ENCODE measurements around the gene ELL. TPM values are rescaled to one million over a fixed set of nuclear protein-coding genes. Genes with fewer than 3 reads are reported as not detected.
A peak's percentile ranks its signal among the peaks of the same experiment; 100 is the strongest.

ELL gene
- total RNA-seq, 1 donor = 18.5 TPM

DNA sequence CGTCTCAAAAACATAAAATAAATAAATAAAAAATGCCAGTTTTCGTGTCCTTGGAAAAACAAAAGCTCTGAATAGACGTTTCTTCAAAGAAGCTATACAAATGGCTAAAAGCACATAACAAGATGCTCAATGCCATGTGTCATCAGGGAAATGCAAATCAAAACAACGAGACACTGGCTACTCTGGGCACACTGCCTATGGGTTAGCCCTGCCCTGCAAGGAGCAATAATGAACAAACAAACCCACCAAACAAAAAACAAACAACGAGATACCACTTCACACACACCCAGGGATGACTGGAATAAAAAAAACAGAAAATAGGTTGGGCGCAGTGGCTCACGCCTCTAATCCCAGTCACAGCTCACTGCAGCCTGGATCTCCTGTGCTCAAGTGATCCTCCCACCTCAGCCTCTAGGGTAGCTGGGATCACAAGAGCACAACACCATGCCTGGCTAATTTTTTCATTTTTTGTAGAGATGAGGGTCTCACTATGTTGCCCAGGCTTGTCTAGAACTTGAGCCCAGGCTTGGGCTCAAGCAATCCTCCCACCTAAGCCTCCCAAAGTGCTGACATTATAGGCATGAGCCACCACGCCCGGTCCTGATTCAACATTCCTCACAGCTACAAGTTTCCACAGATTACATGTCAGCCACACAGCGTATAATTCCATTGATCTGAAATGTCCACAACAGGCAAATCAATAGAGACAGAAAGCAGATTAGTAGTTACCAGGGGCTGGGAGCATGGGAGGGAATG lies 68.4 kb downstream of the ELL start:
- peaks cover 34% of the 10 kb centered on the region for H3K4me1 ChIP-seq (ENCODE audit: insufficient read depth, low read length)
- H3K79me2 ChIP-seq (ENCODE audit: insufficient read depth, low read length) = peaks cover 37% of the 10 kb centered on the region
- no peaks in the 10 kb centered on the region for H3K9me3 ChIP-seq (ENCODE audit: low read depth, low read length)
- H2AFZ ChIP-seq (ENCODE audit: low read length) = no peak overlapping the region
- peak; percentile 85 for DNase-seq (ENCODE audit: insufficient read length, low spot score, missing footprints)
- TF ChIP-seq CTCF (IDR thresholded peaks at IDR 0.05; ENCODE audit: extremely low read depth, low read depth, low read length) = no peak
- H3K4me3 ChIP-seq (ENCODE audit: insufficient read depth, low read length) = no peak overlapping the region
- peaks cover 36% of the 10 kb centered on the region for H3K36me3 ChIP-seq (ENCODE audit: insufficient read depth, low read length)
- H4K20me1 ChIP-seq (ENCODE audit: insufficient read depth, low read length) = peaks cover 69% of the 10 kb centered on the region
- no peaks in the 10 kb centered on the region for H3K27me3 ChIP-seq (ENCODE audit: insufficient read depth, low read length)
- H3K4me2 ChIP-seq (ENCODE audit: insufficient read depth, low read length) = no peak overlapping the region
- H3K27ac ChIP-seq (ENCODE audit: low read depth, low read length) = peak overlapping the region; percentile 59

DNA sequence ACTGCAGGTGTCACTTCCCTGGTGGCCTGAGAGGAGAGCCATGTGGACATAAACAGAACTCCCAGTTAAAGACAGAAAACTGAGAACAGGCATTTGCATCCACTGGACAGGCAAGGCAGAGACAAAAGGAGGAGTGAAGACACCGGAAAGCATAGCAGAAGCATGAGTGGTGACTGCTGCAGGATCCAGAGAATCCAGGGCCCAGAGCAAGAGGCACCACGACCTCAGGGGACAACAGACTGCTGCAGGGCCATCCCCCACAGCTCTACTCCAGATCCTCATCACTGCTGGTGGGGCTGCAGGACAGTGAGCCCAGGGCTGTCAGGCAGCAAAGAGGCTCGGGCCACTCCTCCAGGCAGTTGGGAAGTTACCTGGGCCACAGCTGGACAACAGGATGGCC lies 69.5 kb downstream of the ELL start:
- Histone ChIP-seq H3K4me3 (ENCODE audit: insufficient read depth, low read length) (no peak overlapping the region), H3K27ac (ENCODE audit: low read depth, low read length) (peak overlapping the region; percentile 15), H4K20me1 (ENCODE audit: insufficient read depth, low read length) (peaks cover 69% of the 10 kb centered on the region), H3K4me2 (ENCODE audit: insufficient read depth, low read length) (no peak overlapping the region), H3K36me3 (ENCODE audit: insufficient read depth, low read length) (peaks cover 44% of the 10 kb centered on the region), H2AFZ (ENCODE audit: low read length) (no peak overlapping the region), H3K4me1 (ENCODE audit: insufficient read depth, low read length) (peaks cover 23% of the 10 kb centered on the region), H3K27me3 (ENCODE audit: insufficient read depth, low read length) (no peaks in the 10 kb centered on the region), H3K9me3 (ENCODE audit: low read depth, low read length) (no peaks in the 10 kb centered on the region), H3K79me2 (ENCODE audit: insufficient read depth, low read length) (peaks cover 35% of the 10 kb centered on the region)
- no peak for TF ChIP-seq CTCF (IDR thresholded peaks at IDR 0.05; ENCODE audit: extremely low read depth, low read depth, low read length)
- DNase-seq (ENCODE audit: insufficient read length, low spot score, missing footprints) = no peak

DNA sequence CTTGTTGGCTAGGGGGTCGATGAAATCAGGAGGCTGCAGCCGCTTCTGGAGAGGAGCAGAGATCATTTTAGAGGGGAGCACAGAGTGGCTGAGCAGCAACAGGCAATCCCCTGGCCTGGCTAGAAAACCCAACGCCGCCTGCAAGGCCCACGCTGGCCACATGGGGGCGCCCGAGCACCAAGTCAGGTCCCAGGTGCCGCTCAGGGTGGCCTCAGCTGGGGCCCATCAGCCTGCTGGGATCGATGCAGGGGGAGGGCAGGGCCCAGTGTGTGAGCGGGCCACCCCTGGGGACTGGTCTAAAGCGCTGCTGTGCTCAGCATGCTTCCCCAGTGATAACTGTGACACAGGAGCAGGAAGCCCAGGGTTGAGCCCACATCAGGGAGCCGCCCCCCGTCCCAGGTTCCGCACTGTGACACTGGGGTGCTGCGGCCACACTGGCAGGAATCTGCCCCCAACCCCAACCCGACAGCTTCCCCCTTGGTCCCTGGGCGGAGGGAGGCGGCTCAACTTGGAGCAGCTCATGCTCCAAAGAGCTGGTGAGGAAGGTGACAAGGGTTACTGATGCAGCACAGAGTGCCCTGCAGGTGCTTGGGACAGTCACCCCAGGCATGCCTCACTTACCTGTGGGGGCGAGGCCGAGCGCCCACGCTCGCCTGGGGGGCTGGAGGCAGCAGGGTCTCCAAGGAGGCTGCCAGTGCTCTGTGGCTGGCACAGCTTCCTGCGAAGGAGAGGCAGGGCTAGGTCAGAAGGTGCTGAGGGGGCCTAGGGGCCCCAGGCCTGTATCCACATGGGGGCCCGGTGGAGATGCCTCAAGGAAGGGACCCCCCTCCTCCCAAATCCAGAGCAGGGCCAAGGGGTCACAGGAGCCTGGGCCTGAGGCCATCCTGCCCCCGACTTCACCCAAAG lies 70.7 kb downstream of the ELL start:
- H3K79me2 ChIP-seq (ENCODE audit: insufficient read depth, low read length) = peaks cover 40% of the 10 kb centered on the region
- peaks cover 23% of the 10 kb centered on the region for H3K4me1 ChIP-seq (ENCODE audit: insufficient read depth, low read length)
- no peak overlapping the region for H3K27ac ChIP-seq (ENCODE audit: low read depth, low read length)
- peak; percentile 97 for DNase-seq (ENCODE audit: insufficient read length, low spot score, missing footprints)
- peaks cover 37% of the 10 kb centered on the region for H3K36me3 ChIP-seq (ENCODE audit: insufficient read depth, low read length)
- no peak overlapping the region for H3K4me3 ChIP-seq (ENCODE audit: insufficient read depth, low read length)
- no peak overlapping the region for H3K4me2 ChIP-seq (ENCODE audit: insufficient read depth, low read length)
- H4K20me1 ChIP-seq (ENCODE audit: insufficient read depth, low read length) = peaks cover 68% of the 10 kb centered on the region
- no peaks in the 10 kb centered on the region for H3K27me3 ChIP-seq (ENCODE audit: insufficient read depth, low read length)
- no peaks in the 10 kb centered on the region for H3K9me3 ChIP-seq (ENCODE audit: low read depth, low read length)
- peak; percentile 91 for TF ChIP-seq CTCF (IDR thresholded peaks at IDR 0.05; ENCODE audit: extremely low read depth, low read depth, low read length)
- H2AFZ ChIP-seq (ENCODE audit: low read length) = no peak overlapping the region

Measured in osteoblast (primary cell).